GM19099 (cell line): ENCODE data around the gene R3HDML.

Experiments used
- POLR2A ChIP-seq: IDR thresholded peaks from 3 replicates; pipeline ENCODE4 v1.6.1; 2011; ENCODE audit warnings: low read depth; ENCODE audit not compliant: insufficient read length; ENCODE audit errors: extremely low read depth

R3HDML gene

DNA sequence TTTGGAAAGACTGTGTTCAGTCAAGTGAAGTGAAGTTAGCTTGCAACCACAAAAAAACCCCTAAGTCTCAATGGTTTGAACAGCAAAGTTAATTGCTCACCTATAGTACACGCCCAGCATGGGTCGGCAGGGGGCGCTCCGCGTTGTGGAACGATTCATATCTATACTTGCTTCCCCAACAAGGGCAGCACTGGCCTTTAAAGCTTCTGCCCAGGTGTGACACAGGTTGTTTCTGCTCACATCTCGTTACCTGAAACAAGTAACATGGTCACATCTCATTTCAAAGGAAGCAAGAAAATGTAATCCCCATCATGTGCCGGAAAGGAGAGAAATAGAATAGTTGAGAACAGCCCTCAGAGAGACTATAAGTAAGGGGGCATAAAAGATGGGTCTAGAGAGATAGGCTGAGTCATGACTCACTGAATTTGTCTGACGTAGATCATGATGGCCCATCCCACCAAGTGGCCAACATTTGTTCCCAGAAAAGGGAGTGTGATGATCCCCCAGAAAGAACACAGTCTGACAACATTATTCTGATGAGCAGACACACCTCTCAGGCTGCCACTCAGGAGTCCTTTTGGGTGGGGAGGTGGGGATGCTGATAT is 47.7 kb downstream of the R3HDML start:
- no peak for TF ChIP-seq POLR2A

DNA sequence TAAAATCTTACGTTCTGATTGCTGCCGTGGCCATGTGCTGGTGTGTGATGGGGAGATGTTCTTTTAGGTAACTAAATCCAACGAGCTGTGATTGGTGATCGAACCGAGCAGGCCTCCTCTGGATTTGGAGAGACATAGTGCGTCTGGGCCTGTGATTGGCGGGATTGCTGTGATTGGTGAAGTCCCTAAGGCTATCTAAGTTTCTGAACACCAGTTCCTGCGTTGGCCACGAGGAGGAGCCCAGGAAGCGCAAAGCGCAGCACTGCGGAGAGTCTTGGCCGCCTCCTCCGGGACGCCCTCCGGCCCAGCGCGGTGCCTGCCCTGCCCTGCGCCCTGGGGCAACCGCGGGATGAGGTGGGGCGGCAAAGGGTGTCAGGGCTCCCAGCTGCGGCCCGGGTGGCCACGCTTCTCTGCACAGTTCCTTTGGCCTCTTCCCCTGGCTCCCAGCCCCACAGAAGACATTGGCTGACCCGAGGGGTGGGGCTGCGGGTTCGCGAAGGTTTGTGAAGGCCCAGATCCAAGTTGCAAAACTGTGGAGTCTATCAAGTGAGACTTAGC is 51.7 kb downstream of the R3HDML start:
- no peak for TF ChIP-seq POLR2A

DNA sequence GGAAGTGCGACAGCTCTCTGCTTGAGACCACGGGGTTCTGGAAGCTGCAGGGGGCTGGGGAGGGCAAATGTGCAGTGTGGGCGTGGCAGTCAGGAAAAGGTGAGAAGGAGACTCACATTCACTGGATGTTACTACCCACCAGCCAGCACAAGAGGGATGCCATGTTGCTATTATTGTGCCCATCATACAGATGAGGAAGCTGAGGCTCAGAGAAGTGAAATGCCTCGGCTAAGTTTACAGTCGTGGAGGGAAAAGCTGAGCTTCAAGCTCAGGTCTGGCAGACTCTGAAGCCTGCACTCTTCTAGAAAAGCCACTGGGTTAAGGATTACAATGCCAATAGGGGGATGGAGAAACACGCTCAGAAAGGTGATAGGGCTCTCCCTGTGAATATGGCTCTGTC is 53.0 kb downstream of the R3HDML start:
- no peak for TF ChIP-seq POLR2A

DNA sequence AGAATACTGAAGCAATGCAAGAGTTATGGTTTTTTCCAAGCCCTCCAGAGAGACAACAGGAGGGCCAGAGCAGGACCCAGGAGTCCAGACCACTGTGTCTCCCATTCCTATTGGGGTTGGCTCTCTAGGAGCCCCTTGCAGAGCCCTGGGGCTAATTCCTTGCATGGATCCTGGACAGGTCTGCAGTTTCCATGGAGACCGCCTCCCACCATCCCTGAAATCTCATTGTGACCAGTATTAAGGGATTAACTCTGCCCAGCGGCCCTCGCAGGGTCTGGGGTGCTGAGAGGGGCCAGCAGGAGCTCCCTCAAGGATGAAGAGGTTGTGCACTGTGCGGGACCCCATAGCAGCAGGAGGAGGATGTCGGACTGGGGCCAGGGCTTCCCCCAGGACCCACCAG is 53.4 kb downstream of the R3HDML start:
- TF ChIP-seq POLR2A = no peak

DNA sequence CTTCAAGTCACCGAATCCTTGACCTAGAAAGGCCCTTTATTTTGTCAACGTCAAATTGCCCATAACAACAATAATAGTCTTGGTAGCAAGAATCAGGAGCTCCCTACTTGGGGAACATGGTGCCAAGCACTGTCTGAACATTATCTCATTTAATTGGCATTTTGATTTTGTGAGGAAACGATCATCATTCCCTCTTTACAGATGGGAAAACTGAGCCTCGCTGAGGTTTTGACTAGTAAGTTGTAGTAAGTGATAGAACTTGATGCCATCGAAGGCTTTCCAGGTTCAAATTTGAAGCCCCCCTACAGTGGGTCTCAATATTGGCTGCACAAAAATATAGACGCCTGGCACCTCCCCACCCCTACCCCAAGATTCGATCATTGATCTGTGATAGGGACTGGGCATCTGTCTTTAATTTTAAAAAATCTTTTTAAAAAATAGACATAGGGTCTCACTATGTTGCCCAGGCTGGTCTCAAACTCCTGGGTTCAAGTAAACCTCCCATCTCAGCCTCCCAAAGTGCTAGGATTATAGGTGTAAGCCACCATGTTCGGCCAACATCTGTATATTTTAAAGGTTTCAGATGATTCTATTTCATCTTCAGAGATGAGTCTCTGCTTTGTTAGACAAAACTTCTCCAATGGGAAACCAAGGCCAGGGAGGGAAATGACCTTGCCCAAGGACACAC is 55.4 kb downstream of the R3HDML start:
- no peak for TF ChIP-seq POLR2A

DNA sequence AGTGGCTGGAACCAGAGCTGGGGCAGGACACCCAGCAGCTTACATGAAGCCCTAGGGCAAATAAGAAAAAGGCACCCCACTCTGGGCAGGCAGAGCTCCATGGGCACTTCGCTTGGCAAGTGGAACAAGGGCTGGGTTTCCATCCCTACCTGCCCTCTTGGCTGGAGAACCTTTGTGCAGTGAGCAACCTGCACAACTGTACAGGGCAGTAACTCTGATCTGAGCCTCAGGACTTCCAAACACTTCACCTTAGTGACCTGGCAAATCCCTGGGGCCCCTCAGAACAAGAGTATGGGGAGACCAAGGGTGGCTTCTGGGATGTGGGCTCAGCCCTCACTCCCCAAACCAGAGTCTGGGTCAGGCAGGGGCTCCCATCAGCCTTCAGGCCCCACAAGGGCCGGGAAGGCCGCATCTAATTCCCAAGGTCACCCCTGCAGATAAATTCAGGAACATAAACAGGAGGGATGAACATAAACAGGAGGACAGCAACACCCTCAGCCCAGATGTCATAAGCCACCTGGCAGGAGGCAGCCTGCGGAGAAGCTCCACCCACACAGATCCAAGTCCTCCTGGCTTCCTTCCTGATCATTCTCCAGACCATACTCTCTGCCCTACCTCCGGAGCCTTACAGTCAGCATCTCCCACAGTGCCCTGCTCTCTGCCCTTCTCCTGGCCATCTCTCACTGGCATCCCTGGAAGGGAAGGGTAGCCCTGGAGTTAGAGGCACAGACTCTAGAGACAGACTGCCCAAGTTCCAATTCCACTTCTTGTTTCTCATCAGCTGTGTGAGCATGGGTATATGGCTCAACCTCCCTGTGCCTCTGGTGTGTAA is 56.1 kb downstream of the R3HDML start:
- TF ChIP-seq POLR2A = no peak

DNA sequence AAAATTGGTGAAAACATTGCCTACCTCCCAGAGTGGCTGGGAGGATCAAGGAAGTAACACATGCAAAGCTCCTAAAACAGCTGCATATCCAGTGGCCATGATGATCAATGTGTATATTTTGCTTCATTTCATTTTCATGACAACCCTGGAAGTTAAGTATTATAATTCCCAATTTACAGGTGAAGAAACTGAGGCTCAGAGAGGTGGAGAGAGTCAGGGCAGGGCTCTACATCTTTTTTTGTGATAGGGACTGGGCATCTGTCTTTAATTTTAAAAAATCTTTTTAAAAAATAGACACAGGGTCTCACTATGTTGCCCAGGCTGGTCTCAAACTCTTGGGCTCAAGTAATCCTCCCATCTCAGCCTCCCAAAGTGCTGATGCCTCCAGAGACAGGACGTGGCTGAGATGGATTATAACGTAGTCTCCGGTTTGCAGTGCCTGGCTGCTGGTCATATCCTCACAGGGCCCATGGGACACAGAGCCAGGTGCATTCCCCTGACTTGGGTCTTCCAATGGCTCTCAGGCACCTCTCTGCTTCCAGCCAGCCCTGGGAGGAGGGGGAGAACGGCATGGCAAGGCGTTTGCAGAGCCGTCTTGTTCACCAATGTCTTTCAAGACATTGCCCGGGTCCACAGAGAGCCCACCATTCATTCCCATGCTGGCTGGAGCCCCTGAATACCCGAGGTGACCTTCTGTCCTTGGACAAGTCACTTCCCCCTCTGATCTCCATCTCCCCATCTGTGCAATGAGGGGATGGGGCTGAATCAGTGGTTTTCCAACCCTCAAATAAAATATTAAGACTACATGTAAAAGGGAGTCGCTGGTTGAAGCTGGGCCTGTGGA is 57.0 kb downstream of the R3HDML start:
- no peak for TF ChIP-seq POLR2A

DNA sequence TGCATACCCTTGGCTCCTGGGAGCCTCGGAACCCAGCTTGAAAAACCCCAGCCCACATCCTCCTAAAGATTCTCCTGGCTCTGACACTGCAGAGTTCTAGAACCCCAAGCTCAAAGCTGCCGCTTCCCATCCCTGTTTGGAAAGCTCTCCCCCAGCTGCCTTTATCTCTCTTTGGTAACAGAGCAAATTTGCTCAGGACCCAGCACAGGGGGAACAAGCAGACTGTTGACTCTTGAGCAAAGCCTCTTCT is 57.5 kb downstream of the R3HDML start:
- TF ChIP-seq POLR2A = no peak

DNA sequence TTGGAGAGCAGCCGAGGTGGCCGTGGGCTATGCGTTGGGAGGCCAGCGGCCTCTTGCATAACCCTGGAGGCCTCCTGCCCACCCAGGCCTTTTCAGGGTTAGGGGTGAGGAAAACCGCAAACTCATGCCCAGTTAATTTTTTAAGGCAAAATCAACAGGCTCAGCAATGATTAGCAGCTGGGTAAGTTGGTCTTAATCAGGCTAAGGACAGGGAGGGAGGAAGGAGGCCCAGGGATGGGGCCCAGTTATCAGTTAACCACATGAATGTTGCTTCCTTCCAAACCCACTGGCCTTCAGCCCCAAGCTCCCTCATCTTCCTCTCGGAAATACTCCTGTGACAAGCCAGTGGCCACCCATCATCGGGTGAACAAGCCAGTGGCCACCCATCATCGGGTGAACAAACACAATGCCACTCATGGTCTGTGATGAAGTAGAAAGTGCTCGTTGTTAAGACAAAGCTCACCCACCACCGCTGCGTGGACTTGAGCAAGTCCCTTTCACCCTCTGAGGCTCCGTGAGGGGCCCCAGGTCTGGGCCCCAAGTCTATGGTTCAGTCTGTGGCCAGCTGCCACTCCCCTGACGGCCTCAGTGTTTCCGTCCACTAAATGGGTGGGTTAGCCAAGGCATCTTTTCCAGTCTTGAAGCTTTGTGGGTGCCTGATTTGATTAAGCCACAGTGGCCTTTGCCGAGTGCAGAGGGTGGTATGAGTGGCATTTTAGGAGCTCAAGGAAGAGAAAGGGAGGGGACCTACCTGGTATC is 58.0 kb downstream of the R3HDML start:
- no peak for TF ChIP-seq POLR2A

DNA sequence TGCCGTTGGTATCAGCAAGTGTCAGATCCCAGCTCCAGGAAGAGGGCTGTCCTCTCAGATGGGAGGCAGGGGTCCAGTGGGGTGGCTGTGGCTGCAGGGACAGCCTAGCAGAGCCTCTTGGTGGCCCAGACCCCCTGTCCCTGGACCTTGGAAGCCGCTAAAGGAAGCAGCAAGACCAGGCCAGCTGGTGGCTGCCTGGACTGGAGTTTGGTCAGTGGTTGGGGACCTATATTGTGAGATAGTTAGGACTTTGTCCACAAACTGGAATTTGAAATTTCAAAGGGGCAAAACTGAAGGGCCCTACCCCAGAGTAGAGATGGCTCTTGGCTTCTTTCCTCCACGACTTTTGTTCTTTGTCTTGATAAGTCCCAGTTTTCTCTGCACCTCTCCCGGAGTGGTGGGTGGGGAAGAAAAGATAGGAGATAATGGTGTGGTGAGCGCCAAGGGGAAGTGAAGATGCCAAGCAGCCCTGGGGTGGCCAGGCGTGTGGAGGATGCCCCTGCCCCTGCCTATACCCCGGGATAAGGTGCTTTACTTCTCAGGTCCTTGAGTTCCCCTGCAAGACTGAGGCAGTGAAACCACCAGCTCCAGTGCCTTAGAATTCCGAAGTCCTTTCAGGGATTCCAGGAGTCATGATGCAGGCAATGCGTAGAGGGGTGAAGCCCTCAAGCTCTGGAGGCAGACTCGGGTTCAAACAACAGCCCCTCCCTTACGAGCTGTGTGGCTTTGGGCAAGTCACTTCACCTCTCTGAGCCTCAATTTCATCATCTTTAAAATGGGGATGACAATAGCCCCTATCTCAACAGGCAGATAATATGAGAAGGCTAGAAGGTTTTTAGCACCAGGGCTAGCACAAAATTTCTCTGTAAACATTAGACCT is 58.9 kb downstream of the R3HDML start:
- TF ChIP-seq POLR2A = no peak

DNA sequence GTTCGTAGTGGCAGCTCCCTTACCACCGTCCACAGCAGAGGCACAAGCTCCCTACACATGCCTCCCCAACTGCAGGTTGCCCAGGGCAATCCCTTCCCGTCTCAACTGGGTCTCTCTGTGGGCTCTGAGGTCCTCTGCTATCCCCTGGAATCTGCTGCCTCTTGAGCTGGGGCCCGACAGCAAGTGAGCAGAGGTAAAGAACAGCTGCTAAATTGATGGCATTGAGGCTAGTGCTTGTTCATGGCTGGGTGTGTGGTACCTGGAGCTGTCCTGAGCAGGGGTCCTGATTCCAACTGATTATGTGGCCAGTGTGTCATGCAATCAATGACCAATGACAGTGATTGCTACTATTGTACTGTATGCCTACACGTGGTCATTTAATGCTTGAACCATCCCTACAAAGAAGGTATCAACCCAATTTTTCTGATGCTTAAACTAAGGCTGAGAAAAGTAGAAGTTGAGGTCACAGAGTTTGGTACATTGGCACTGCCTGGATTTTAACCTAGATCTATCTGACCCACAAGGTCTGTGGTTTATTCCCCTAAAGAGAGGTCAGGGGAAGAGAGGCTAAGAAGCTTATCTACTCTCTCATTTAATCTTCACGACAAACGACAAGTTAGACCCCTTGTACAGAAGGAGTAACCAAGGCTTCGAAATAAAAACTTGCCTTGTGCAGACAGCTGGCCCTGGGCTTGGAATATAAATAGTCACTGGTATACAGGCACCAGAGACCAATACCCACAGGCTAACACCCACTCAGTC is 59.7 kb downstream of the R3HDML start:
- TF ChIP-seq POLR2A = no peak

DNA sequence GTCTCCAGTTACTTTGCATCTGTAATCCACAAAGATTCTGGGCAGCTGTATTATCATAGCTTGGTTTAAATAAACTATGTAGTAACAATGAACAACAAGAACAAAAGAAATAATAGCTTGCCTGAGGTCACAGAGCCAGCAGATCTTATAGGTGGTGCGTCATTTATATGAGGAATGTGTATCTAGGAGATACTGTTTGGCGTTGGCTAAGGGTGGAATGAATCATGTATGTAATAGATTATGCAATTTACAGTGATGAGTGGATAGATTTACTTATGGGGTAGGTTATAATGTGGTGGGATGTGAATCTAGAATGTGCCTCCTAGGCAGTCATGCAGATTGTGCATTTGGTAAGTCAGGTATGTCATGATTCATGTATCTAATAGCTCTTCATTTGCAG is 61.5 kb downstream of the R3HDML start:
- TF ChIP-seq POLR2A = no peak

DNA sequence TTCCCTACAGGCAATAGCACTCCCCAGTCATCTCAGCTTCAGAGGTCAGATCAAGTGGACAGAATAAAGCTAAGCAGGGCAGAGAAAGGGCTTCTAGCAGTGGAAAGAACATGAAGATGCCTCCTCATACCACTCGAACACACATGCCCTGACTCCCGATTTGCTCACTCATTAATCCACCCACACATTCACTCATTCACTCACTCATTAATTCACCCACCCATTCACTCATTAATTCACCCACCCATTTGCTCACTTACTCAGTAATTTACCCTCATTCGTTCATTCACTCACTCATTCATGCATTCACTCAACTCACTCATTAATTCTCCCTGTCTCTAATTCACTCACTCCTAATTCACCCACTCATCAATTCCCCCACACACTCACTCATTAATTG is 62.6 kb downstream of the R3HDML start:
- TF ChIP-seq POLR2A = no peak
